Activated CD4-positive, alpha-beta T cell treated with anti-CD3 and anti-CD28 coated beads, Interleukin-10, Interleukin-2, amounts not matched to agents 100 ng/mL and 50 ng/mL, durations not matched to agents 16 hours and 8 hours (primary cell): ENCODE results near the gene DENND5B.
A peak's percentile ranks its signal among the peaks of the same experiment; 100 is the strongest.
"Not testable (repeated sequence)": the region's sequence is repeated elsewhere in the genome, so short reads cannot be mapped to it uniquely, and the experiment has no call there.

Experiments used
- DNase-seq: peaks from one replicate; pipeline ENCODE4 v3.0.0-alpha.2; 2020

Gene DENND5B

GRCh38 chr12:31456562-31456961 lies 134.4 kb downstream of the DENND5B start:
- no peak for DNase-seq

GRCh38 chr12:31444736-31445135 lies 146.2 kb downstream of the DENND5B start:
- DNase-seq, result no peak

GRCh38 chr12:31440586-31440985 lies 150.3 kb downstream of the DENND5B start:
- no peak for DNase-seq

- DNase-seq, result no peak
Observed at GRCh38 chr12:31440134-31440533, 150.8 kb downstream of the DENND5B start.

GRCh38 chr12:31431721-31432240 lies 159.2 kb downstream of the DENND5B start:
- DNase-seq, result no peak

GRCh38 chr12:31423405-31423804 lies 167.5 kb downstream of the DENND5B start:
- DNase-seq, result no peak

- DNase-seq, result no peak
Observed at GRCh38 chr12:31412292-31412801, 178.6 kb downstream of the DENND5B start.

GRCh38 chr12:31408763-31409162 lies 182.2 kb downstream of the DENND5B start:
- no peak for DNase-seq

GRCh38 chr12:31407562-31407961 lies 183.4 kb downstream of the DENND5B start:
- DNase-seq, result no peak

- no peak for DNase-seq
Observed at GRCh38 chr12:31406345-31406744, 184.6 kb downstream of the DENND5B start.

- no peak for DNase-seq
Observed at GRCh38 chr12:31405021-31405420, 185.9 kb downstream of the DENND5B start.

- DNase-seq, result peak; percentile 74
Observed at GRCh38 chr12:31403099-31403607, 187.8 kb downstream of the DENND5B start.

- no peak for DNase-seq
Observed at GRCh38 chr12:31393004-31393550, 197.9 kb downstream of the DENND5B start.

- no peak for DNase-seq
Observed at GRCh38 chr12:31390991-31391390, 199.9 kb downstream of the DENND5B start.

GRCh38 chr12:31388713-31389112 lies 202.2 kb downstream of the DENND5B start:
- DNase-seq, result no peak

GRCh38 chr12:31387466-31387865 lies 203.5 kb downstream of the DENND5B start:
- no peak for DNase-seq

- no peak for DNase-seq
Observed at GRCh38 chr12:31387011-31387410, 203.9 kb downstream of the DENND5B start.

- DNase-seq, result no peak
Observed at GRCh38 chr12:31386364-31386777, 204.6 kb downstream of the DENND5B start.

GRCh38 chr12:31377210-31377609 lies 213.7 kb downstream of the DENND5B start:
- not testable (repeated sequence) for DNase-seq

- DNase-seq, result not testable (repeated sequence)
Observed at GRCh38 chr12:31375422-31375821, 215.5 kb downstream of the DENND5B start.

GRCh38 chr12:31371256-31371620 lies 219.7 kb downstream of the DENND5B start:
- DNase-seq, result no peak

GRCh38 chr12:31370531-31371255 lies 220.2 kb downstream of the DENND5B start:
- no peak for DNase-seq

GRCh38 chr12:31369712-31370521 lies 221.0 kb downstream of the DENND5B start:
- no peak for DNase-seq
